ENCODE data around the gene CHRD.

GRCh38 chr3:184335661-184336546 is 44.0 kb upstream of the CHRD start:
- TF ChIP-seq CTCF (IDR thresholded peaks at IDR 0.05; ENCODE audit: low read depth, low read length, poor library complexity, severe bottlenecking) (no peak), EZH2phosphoT487 (IDR thresholded peaks at IDR 0.05; ENCODE audit: borderline replicate concordance, low read length) (no peak)

All from DOHH2 (cell line).